Heart left ventricle (tissue), 16 donors: Measurements from ENCODE around the gene ALX3. TPM values are rescaled to one million over a fixed set of nuclear protein-coding genes. Genes with fewer than 3 reads are reported as not detected.

Experiments used
- ATAC-seq, 4 donors: fragments of 200-7000 bp; cut with Tn5 transposase; one replicate each; pipeline ENCODE4 v1.9.1; 2020 to 2022; ENCODE audit warnings: moderate library complexity in 4 of 4, mild to moderate bottlenecking in 3 of 4, moderate number of reproducible peaks in 1 of 4
- DNase-seq, 5 donors: peaks; one replicate each; pipeline ENCODE4 v3.0.0-alpha.2; 2020
- H3K27ac ChIP-seq, 12 donors: fragments of 200-600 bp; sonication (generic) in 4 of 12; one replicate each; pipeline versions ENCODE4 v1.5.0 to v1.8.0; 2016 to 2022; ENCODE audit warnings: mild to moderate bottlenecking in 2 of 12
- H3K27me3 ChIP-seq, 9 donors: fragments of 200-600 bp; sonication (generic) in 2 of 9; one replicate each; pipeline versions ENCODE4 v1.5.1 to v1.8.0; 2016 to 2022; ENCODE audit warnings: mild to moderate bottlenecking in 3 of 9
- H3K36me3 ChIP-seq, 9 donors: fragments of 200-600 bp; sonication (generic) in 2 of 9; one replicate each; pipeline versions ENCODE4 v1.5.0 to v1.8.0; 2018 to 2022; ENCODE audit warnings: mild to moderate bottlenecking in 2 of 9
- H3K4me1 ChIP-seq, 12 donors: fragments of 200-600 bp; sonication (generic) in 4 of 12; one replicate each; pipeline versions ENCODE4 v1.5.0 to v1.8.0; 2016 to 2022; ENCODE audit warnings: mild to moderate bottlenecking in 3 of 12
- H3K4me3 ChIP-seq, 12 donors: fragments of 200-600 bp; sonication (generic) in 4 of 12; one replicate each; pipeline versions ENCODE4 v1.5.0 to v1.8.0; 2017 to 2022; ENCODE audit warnings: mild to moderate bottlenecking in 9 of 12, moderate library complexity in 4 of 12
- H3K9me3 ChIP-seq, 12 donors: fragments of 200-600 bp; sonication (generic) in 4 of 12; one replicate each; pipeline versions ENCODE4 v1.5.0 to v1.8.0; 2016 to 2022; ENCODE audit warnings: mild to moderate bottlenecking in 1 of 12
- CTCF ChIP-seq, 12 donors: fragments of 200-600 bp; sonication (generic) in 4 of 12; IDR thresholded peaks; one replicate each; pipeline versions ENCODE4 v1.5.0 to v1.8.0; 2018 to 2022; ENCODE audit warnings: antibody characterized with exemption in 12 of 12, mild to moderate bottlenecking in 5 of 12
- POLR2A ChIP-seq, 2 donors: fragments of 450-650 bp; IDR thresholded peaks; one replicate each; pipeline ENCODE4 v1.6.1; 2017; ENCODE audit warnings: antibody characterized with exemption in 2 of 2, mild to moderate bottlenecking in 2 of 2, moderate library complexity in 2 of 2
- WGBS, 4 donors: extraction: QIAGEN DNeasy Blood & Tissue Kit in 2 of 4; methylation state at CpG; one replicate each; pipeline versions ENCODE4 v1.1.5 to v1.1.7; 2013 to 2018; 5-methylcytosine and 5-hydroxymethylcytosine counted together
- intact Hi-C, 10 donors: fragments of 100-400 bp; cut with DNase I; formaldehyde crosslinking; loops; one replicate each; pipeline versions ENCODE4 v1.11.1 to v1.14.2; 2022
- polyA plus RNA-seq, 2 donors: library from polyadenylated mRNA; stranded (reverse); fragments of 200-250 nt; gene quantifications; one replicate each; pipeline ENCODE4 v1.2.3, GENCODE V29; 2013
- total RNA-seq, 9 donors: library from RNA; depleted of rRNA in 2 of 9; stranded (reverse); fragments of >200 nt in 2 of 9; fragmentation: NEBNext Ultra II Directional in 3 of 9; extraction: Animal tissue kit (Norgen Biotek cat#: 25700) in 3 of 9; gene quantifications; one replicate each; pipeline versions ENCODE4 v1.1.0 to v1.2.4, GENCODE V29; 2016 to 2023
- donor health status: ischemic (EF 13 %, LVEDD 7.1; RV severe dilation, severe dysfunction).
- donor health status: healthy with polysubstance abuse.
- donor health status: DM: no; HTN: yes; CAD: no.
- donor health status: DM: no; HTN: no; CAD: no.
- donor health status: ischemic (EF 25% LVEDD 6.9; RV normal size, moderate dysfunction).
- donor health status: ischemic (EF 25% LVEDD 5.7; RV mildly dilated, moderate dysfunction).
- donor health status: healthy.
- donor health status: DM: yes; HTN: yes; CAD: no.
- donor health status: ischemic (EF 35%, LVEDD 5.7; RV mildly dilated, moderate dysfunction).
- donor health status: nonischemic (EF 11% LVEDD 7.7; RV severe dilation, severe dysfunction).
- donor health status: DM: yes; HTN: yes; CAD: no.
- donor health status: PGD.
- donor health status: ischemic (EF 29% LVEDD 5.4; RV normal size, mild dysfunction).
- donor health status: nonischemic (EF 23%, LVEDD 6.1; RV moderate dilation, normal function).

ALX3 gene
- total and polyA plus RNA-seq, 11 donors = not detected

GRCh38 chr1:110060662-110061060 is 9.8 kb downstream of the ALX3 start:
- DNase-seq = no peak
- TF ChIP-seq POLR2A (IDR thresholded peaks at IDR 0.05) (no peak), CTCF (IDR thresholded peaks at IDR 0.05) (no peak)
- peaks cover 0 to 12% (median 0%) of the 10 kb centered on the region in 12 donors for H3K4me1 ChIP-seq
- H3K27me3 ChIP-seq = no peaks in the 10 kb centered on the region
- no peak overlapping the region for H3K4me3 ChIP-seq
- H3K36me3 ChIP-seq = peaks cover 0 to 41% (median 33%) of the 10 kb centered on the region in 9 donors
- intact Hi-C loops = no loop called here
- no peak overlapping the region for H3K27ac ChIP-seq
- H3K9me3 ChIP-seq = no peaks in the 10 kb centered on the region
- 95 to 97% (median 96%) methylated on average over 7 of the region's 7 CpGs for WGBS, 4 donors
- ATAC-seq = no peak

GRCh38 chr1:110060034-110060661 is 10.3 kb downstream of the ALX3 start:
- peaks cover 0 to 46% (median 38%) of the 10 kb centered on the region in 9 donors for H3K36me3 ChIP-seq
- no peak overlapping the region for H3K4me3 ChIP-seq
- H3K27ac ChIP-seq = no peak overlapping the region
- DNase-seq = peak in 2 of 5 donors; percentile 49 to 73
- TF ChIP-seq CTCF (IDR thresholded peaks at IDR 0.05) = peak; percentile 42 to 82 (median 64)
- TF ChIP-seq POLR2A (IDR thresholded peaks at IDR 0.05) = no peak
- H3K9me3 ChIP-seq = no peaks in the 10 kb centered on the region
- WGBS, 4 donors = 87 to 94% (median 90%) methylated on average over 8 to 9 of the region's 9 CpGs
- no peak for ATAC-seq
- no peaks in the 10 kb centered on the region for H3K27me3 ChIP-seq
- H3K4me1 ChIP-seq = peaks cover 0 to 12% (median 0%) of the 10 kb centered on the region in 12 donors
- intact Hi-C loops = no loop called here

GRCh38 chr1:110059133-110059863 is 11.2 kb downstream of the ALX3 start:
- no peaks in the 10 kb centered on the region for H3K27me3 ChIP-seq
- H3K27ac ChIP-seq = no peak overlapping the region
- 82 to 90% (median 85%) methylated on average over 6 of the region's 6 CpGs for WGBS, 4 donors
- peaks cover 5 to 55% (median 46%) of the 10 kb centered on the region in 9 donors for H3K36me3 ChIP-seq
- intact Hi-C loops = loop anchor here in 3 of 10 donors (5.0 to 10.0 kb wide), 3 partner anchors 33 to 256 kb away; no protein-coding TSS in a partner anchor
- H3K4me1 ChIP-seq = peaks cover 0 to 12% (median 0%) of the 10 kb centered on the region in 12 donors
- ATAC-seq (no peak), DNase-seq (no peak)
- H3K9me3 ChIP-seq = no peaks in the 10 kb centered on the region
- H3K4me3 ChIP-seq = no peak overlapping the region
- no peak for TF ChIP-seq CTCF (IDR thresholded peaks at IDR 0.05)
- no peak for TF ChIP-seq POLR2A (IDR thresholded peaks at IDR 0.05)

- Histone ChIP-seq H3K4me3 (no peak overlapping the region), H3K36me3 (peaks cover 5 to 62% (median 53%) of the 10 kb centered on the region in 9 donors), H3K27me3 (no peaks in the 10 kb centered on the region), H3K9me3 (no peaks in the 10 kb centered on the region), H3K27ac (no peak overlapping the region), H3K4me1 (peaks cover 0 to 12% (median 3%) of the 10 kb centered on the region in 12 donors)
- intact Hi-C loops = loop anchor here in 3 of 10 donors (5.0 to 10.0 kb wide), 3 partner anchors 34 to 256 kb away; no protein-coding TSS in a partner anchor
- ATAC-seq (no peak), DNase-seq (no peak)
- TF ChIP-seq CTCF (IDR thresholded peaks at IDR 0.05) (no peak), POLR2A (IDR thresholded peaks at IDR 0.05) (no peak)
- WGBS, 4 donors = 80 to 97% (median 88%) methylated on average over 1 of the region's 1 CpG
Observed at GRCh38 chr1:110058591-110058990, 11.9 kb downstream of the ALX3 start.
